OCI-LY1 (cell line): ENCODE results near the gene CDCA3.
A peak's percentile ranks its signal among the peaks of the same experiment; 100 is the strongest.

Experiments
- H2AFZ ChIP-seq: fragments of 200-600 bp; sonication (generic), shearing (Covaris generic); 2 replicates; pipeline ENCODE4 v1.6.0; 2014; ENCODE audit warnings: antibody characterized with exemption, mild to moderate bottlenecking, low read length
- H3F3A ChIP-seq: fragments of 200-600 bp; sonication (generic), shearing (Covaris generic); 2 replicates; pipeline ENCODE4 v1.6.0; 2014; ENCODE audit warnings: mild to moderate bottlenecking, antibody characterized with exemption, low read length, moderate library complexity; ENCODE audit not compliant: insufficient read depth
- H3K27ac ChIP-seq: fragments of 200-600 bp; sonication (generic); 2 replicates; pipeline ENCODE4 v1.5.1; 2014; ENCODE audit warnings: low read length, mixed run types, mild to moderate bottlenecking, low read depth; ENCODE audit not compliant: poor library complexity, severe bottlenecking
- H3K27me3 ChIP-seq: fragments of 200-600 bp; sonication (generic); 2 replicates; pipeline ENCODE4 v1.6.0; 2014; ENCODE audit warnings: antibody characterized with exemption, mild to moderate bottlenecking, low read length, moderate library complexity; ENCODE audit not compliant: insufficient read depth
- H3K36me3 ChIP-seq: fragments of 200-600 bp; sonication (generic); 2 replicates; pipeline ENCODE4 v1.6.1; 2014; ENCODE audit warnings: mild to moderate bottlenecking, antibody characterized with exemption, low read length, moderate library complexity, mixed read lengths; ENCODE audit not compliant: insufficient read depth
- H3K4me1 ChIP-seq: fragments of 200-600 bp; sonication (generic); 2 replicates; pipeline ENCODE4 v1.5.1; 2014; ENCODE audit warnings: mild to moderate bottlenecking, low read length, moderate library complexity; ENCODE audit not compliant: insufficient read depth, severe bottlenecking
- H3K4me2 ChIP-seq: fragments of 200-600 bp; sonication (generic), shearing (Covaris generic); 2 replicates; pipeline ENCODE4 v1.6.1; 2014; ENCODE audit warnings: low read length
- H3K4me3 ChIP-seq: fragments of 200-600 bp; sonication (generic); 2 replicates; pipeline ENCODE4 v1.5.1; 2014; ENCODE audit warnings: low read length, low read depth, mild to moderate bottlenecking, mixed read lengths; ENCODE audit not compliant: poor library complexity, severe bottlenecking
- H3K79me2 ChIP-seq: fragments of 200-600 bp; shearing (Covaris generic); 2 replicates; pipeline ENCODE4 v1.6.1; 2016; ENCODE audit warnings: mixed run types, low read length, mixed read lengths; ENCODE audit not compliant: insufficient read depth
- H3K9ac ChIP-seq: fragments of 200-600 bp; sonication (generic), shearing (Covaris generic); 2 replicates; pipeline ENCODE4 v1.6.1; 2014; ENCODE audit warnings: mild to moderate bottlenecking, low read length, mixed read lengths
- H3K9me2 ChIP-seq: fragments of 200-600 bp; sonication (generic), shearing (Covaris generic); 2 replicates; pipeline ENCODE4 v1.6.1; 2014; ENCODE audit warnings: low read depth, mild to moderate bottlenecking, low read length, mixed read lengths
- H3K9me3 ChIP-seq: fragments of 200-600 bp; shearing (Covaris generic); 2 replicates; pipeline ENCODE4 v1.6.1; 2014; ENCODE audit warnings: low read length, mixed read lengths
- H4K20me1 ChIP-seq: fragments of 200-600 bp; sonication (generic), shearing (Covaris generic); 2 replicates; pipeline ENCODE4 v1.6.0; 2016; ENCODE audit warnings: mild to moderate bottlenecking, low read length; ENCODE audit not compliant: insufficient read depth
- CTCF ChIP-seq: fragments of 200-600 bp; sonication (generic), shearing (Covaris generic); IDR thresholded peaks from 2 replicates; pipeline ENCODE4 v1.5.1; 2017; ENCODE audit warnings: mild to moderate bottlenecking, antibody characterized with exemption, low read length, moderate library complexity, mixed read lengths
- EZH2 ChIP-seq: fragments of 200-600 bp; sonication (generic), shearing (Covaris generic); IDR thresholded peaks from 2 replicates; pipeline ENCODE4 v1.8.0; 2017; ENCODE audit warnings: borderline replicate concordance, mixed run types, mild to moderate bottlenecking, antibody characterized with exemption, low read length, moderate library complexity, mixed read lengths

Gene CDCA3

GRCh38 chr12:6846316-6846869, 4.7 kb downstream of the CDCA3 start:
- no peaks in the 10 kb centered on the region for H3K9me3 ChIP-seq
- 0 out of 2 replicates have a peak, but pooled peaks cover 3% of the 10 kb centered on the region for H3F3A ChIP-seq
- H3K4me3 ChIP-seq, result no peak overlapping the region
- H3K79me2 ChIP-seq, result peaks cover 8% of the 10 kb centered on the region
- H3K36me3 ChIP-seq, result peaks cover 43% of the 10 kb centered on the region
- no peaks in the 10 kb centered on the region for H3K27me3 ChIP-seq
- TF ChIP-seq CTCF (no peak), EZH2 (no peak)
- no peak overlapping the region for H3K9ac ChIP-seq
- no peak overlapping the region for H3K27ac ChIP-seq
- H4K20me1 ChIP-seq, result no peaks in the 10 kb centered on the region
- H3K9me2 ChIP-seq, result no peaks in the 10 kb centered on the region
- no peak overlapping the region for H2AFZ ChIP-seq
- H3K4me2 ChIP-seq, result no peak overlapping the region
- peaks cover 39% of the 10 kb centered on the region for H3K4me1 ChIP-seq

GRCh38 chr12:6845395-6845794, 5.7 kb downstream of the CDCA3 start:
- Histone ChIP-seq H3K27me3 (no peaks in the 10 kb centered on the region), H3K36me3 (peaks cover 43% of the 10 kb centered on the region), H3F3A (0 out of 2 replicates have a peak, but pooled peaks cover 3% of the 10 kb centered on the region), H2AFZ (no peak overlapping the region), H3K4me2 (no peak overlapping the region), H3K9ac (no peak overlapping the region), H4K20me1 (no peaks in the 10 kb centered on the region), H3K27ac (no peak overlapping the region), H3K4me1 (peaks cover 44% of the 10 kb centered on the region), H3K9me2 (no peaks in the 10 kb centered on the region), H3K9me3 (no peaks in the 10 kb centered on the region), H3K4me3 (no peak overlapping the region), H3K79me2 (peaks cover 3% of the 10 kb centered on the region; the same call in 1 of the 2 replicates)
- TF ChIP-seq EZH2, result no peak
- no peak for TF ChIP-seq CTCF

- no peak overlapping the region for H2AFZ ChIP-seq
- TF ChIP-seq EZH2 (no peak), CTCF (peak; percentile 38; the same call in 1 of the 2 replicates)
Measured at GRCh38 chr12:6843118-6843902, 7.8 kb downstream of the CDCA3 start.

More at GRCh38 chr12:6843118-6843902, 7.8 kb downstream of the CDCA3 start:
- H3F3A ChIP-seq, result 0 out of 2 replicates have a peak, but pooled peaks cover 3% of the 10 kb centered on the region
- peak overlapping the region; percentile 13; the same call in 1 of the 2 replicates for H3K9ac ChIP-seq
- H3K9me3 ChIP-seq, result no peaks in the 10 kb centered on the region
- H3K79me2 ChIP-seq, result no peaks in the 10 kb centered on the region
- H3K4me1 ChIP-seq, result peaks cover 41% of the 10 kb centered on the region
- peak overlapping the region; percentile 8 for H3K4me3 ChIP-seq
- peak overlapping the region; percentile 42; the same call in 1 of the 2 replicates for H3K4me2 ChIP-seq
- no peaks in the 10 kb centered on the region for H3K27me3 ChIP-seq
- H3K9me2 ChIP-seq, result no peaks in the 10 kb centered on the region
- peaks cover 25% of the 10 kb centered on the region; the same call in 1 of the 2 replicates for H3K36me3 ChIP-seq
- H4K20me1 ChIP-seq, result no peaks in the 10 kb centered on the region
- no peak overlapping the region for H3K27ac ChIP-seq
